Neural progenitor cell (in vitro differentiated cells): Measurements from ENCODE around the gene SNAP29. TPM values are rescaled to one million over a fixed set of nuclear protein-coding genes. Genes with fewer than 3 reads are reported as not detected.
"Not testable (repeated sequence)": the region's sequence is repeated elsewhere in the genome, so short reads cannot be mapped to it uniquely, and the experiment has no call there.

Source experiments
- DNase-seq: peaks from one replicate; pipeline ENCODE4 v3.0.0-alpha.2; 2016; ENCODE audit warnings: low spot score
- H2AFZ ChIP-seq: fragments of 200-600 bp; sonication (generic); replicated peaks from 2 replicates; pipeline ENCODE4 v1.6.1; 2016; ENCODE audit warnings: antibody characterized with exemption
- H3F3A ChIP-seq: fragments of 200-600 bp; sonication (generic); 2 replicates; pipeline ENCODE4 v1.6.1; 2016; ENCODE audit warnings: antibody characterized with exemption, low read depth
- H3K27ac ChIP-seq: fragments of 200-600 bp; sonication (generic); 2 replicates; pipeline ENCODE4 v1.5.1; 2016; ENCODE audit warnings: mild to moderate bottlenecking
- H3K27me3 ChIP-seq: fragments of 200-600 bp; sonication (generic); 2 replicates; pipeline ENCODE4 v1.6.1; 2016; ENCODE audit warnings: mild to moderate bottlenecking, moderate library complexity
- H3K36me3 ChIP-seq: fragments of 200-600 bp; sonication (generic); 2 replicates; pipeline ENCODE4 v1.5.1; 2016
- H3K4me1 ChIP-seq: fragments of 200-600 bp; sonication (generic); 2 replicates; pipeline ENCODE4 v1.6.1; 2016; ENCODE audit warnings: mixed run types
- H3K4me2 ChIP-seq: fragments of 200-600 bp; sonication (generic); 2 replicates; pipeline ENCODE4 v1.6.1; 2016
- H3K4me3 ChIP-seq: fragments of 200-600 bp; sonication (generic); 2 replicates; pipeline ENCODE4 v1.5.1; 2016
- H3K79me2 ChIP-seq: fragments of 200-600 bp; sonication (generic); 2 replicates; pipeline ENCODE4 v1.6.1; 2016; ENCODE audit warnings: low read depth
- H3K9ac ChIP-seq: fragments of 200-600 bp; sonication (generic); 2 replicates; pipeline ENCODE4 v1.6.1; 2016
- H3K9me3 ChIP-seq: fragments of 200-600 bp; sonication (generic); 2 replicates; pipeline ENCODE4 v1.5.1; 2016; ENCODE audit warnings: low read depth
- H4K20me1 ChIP-seq: fragments of 200-600 bp; sonication (generic); 2 replicates; pipeline ENCODE4 v1.6.1; 2016; ENCODE audit warnings: low read depth
- H3K27ac Mint-ChIP-seq: 3 replicates; pipeline ENCODE4 v1.8.0; 2021; ENCODE audit warnings: mixed read lengths
- H3K27me3 Mint-ChIP-seq: 2 replicates; pipeline ENCODE4 v1.8.0; 2022; ENCODE audit warnings: low read depth, mild to moderate bottlenecking, inconsistent platforms, moderate library complexity, mixed read lengths; ENCODE audit not compliant: insufficient read depth
- H3K36me3 Mint-ChIP-seq: 3 replicates; pipeline ENCODE4 v1.8.0; 2021; ENCODE audit warnings: mixed read lengths
- H3K4me1 Mint-ChIP-seq: 3 replicates; pipeline ENCODE4 v1.8.0; 2021; ENCODE audit warnings: mixed read lengths
- H3K4me3 Mint-ChIP-seq: 3 replicates; pipeline ENCODE4 v1.8.0; 2021; ENCODE audit warnings: mild to moderate bottlenecking, moderate library complexity, mixed read lengths
- H3K9me3 Mint-ChIP-seq: 3 replicates; pipeline ENCODE4 v1.8.0; 2020; ENCODE audit warnings: mixed read lengths
- CTCF ChIP-seq: fragments of 200-600 bp; sonication (generic); IDR thresholded peaks from 2 replicates; pipeline ENCODE4 v1.5.1; 2017; ENCODE audit warnings: antibody characterized with exemption, mild to moderate bottlenecking
- EZH2 ChIP-seq: fragments of 200-600 bp; sonication (generic); IDR thresholded peaks from 2 replicates; pipeline ENCODE4 v1.6.1; 2017; ENCODE audit warnings: antibody characterized with exemption, mild to moderate bottlenecking, moderate library complexity
- EZH2phosphoT487 ChIP-seq: fragments of 200-600 bp; sonication (generic); IDR thresholded peaks from 2 replicates; pipeline ENCODE4 v1.6.1; 2017; ENCODE audit warnings: antibody characterized with exemption
- total RNA-seq: library from RNA; depleted of rRNA; stranded (reverse); fragments of >200 nt; gene quantifications from 2 replicates; pipeline ENCODE4 v1.2.3, GENCODE V29; 2015; ENCODE audit warnings: low replicate concordance

The SNAP29 gene
- total RNA-seq, 1 donor from 2014 or later, result 5.6 TPM

- H3K4me1 ChIP-seq, result no peaks in the 10 kb centered on the region
- Mint-ChIP-seq H3K4me3 (no peak overlapping the region), H3K36me3 (peaks cover 49% of the 10 kb centered on the region), H3K4me1 (peaks cover 14% of the 10 kb centered on the region), H3K27me3 (peaks cover 3% of the 10 kb centered on the region), H3K27ac (no peak overlapping the region), H3K9me3 (no peaks in the 10 kb centered on the region)
- no peak overlapping the region for H3K27ac ChIP-seq
- peaks cover 16% of the 10 kb centered on the region for H3K36me3 ChIP-seq
- peaks cover 98% of the 10 kb centered on the region for H4K20me1 ChIP-seq
- no peaks in the 10 kb centered on the region for H3K27me3 ChIP-seq
- no peaks in the 10 kb centered on the region for H3K9me3 ChIP-seq
- H3K79me2 ChIP-seq, result peaks cover 100% of the 10 kb centered on the region
- H2AFZ ChIP-seq, result no peak overlapping the region
- H3F3A ChIP-seq, result peaks cover 6% of the 10 kb centered on the region
- no peak for DNase-seq
- no peak for TF ChIP-seq EZH2phosphoT487
- TF ChIP-seq CTCF, result no peak
- TF ChIP-seq EZH2, result no peak
- H3K4me2 ChIP-seq, result no peak overlapping the region
- no peak overlapping the region for H3K9ac ChIP-seq
- no peak overlapping the region for H3K4me3 ChIP-seq
These were observed 78.4 kb downstream of the SNAP29 start for GRCh38 chr22:20937031-20937793.

GRCh38 chr22:20937794-20938671 lies 79.2 kb downstream of the SNAP29 start:
- Mint-ChIP-seq H3K27ac (no peak overlapping the region), H3K4me1 (peaks cover 14% of the 10 kb centered on the region), H3K27me3 (peaks cover 3% of the 10 kb centered on the region), H3K9me3 (no peaks in the 10 kb centered on the region), H3K36me3 (peaks cover 50% of the 10 kb centered on the region), H3K4me3 (no peak overlapping the region)
- no peaks in the 10 kb centered on the region for H3K9me3 ChIP-seq
- H4K20me1 ChIP-seq, result peaks cover 98% of the 10 kb centered on the region
- no peak overlapping the region for H3K27ac ChIP-seq
- TF ChIP-seq EZH2phosphoT487 (no peak), CTCF (no peak), EZH2 (no peak)
- H2AFZ ChIP-seq, result no peak overlapping the region
- H3K4me3 ChIP-seq, result no peak overlapping the region
- H3K27me3 ChIP-seq, result no peaks in the 10 kb centered on the region
- peaks cover 16% of the 10 kb centered on the region for H3K36me3 ChIP-seq
- no peak overlapping the region for H3K9ac ChIP-seq
- H3K79me2 ChIP-seq, result peaks cover 100% of the 10 kb centered on the region
- no peaks in the 10 kb centered on the region for H3K4me1 ChIP-seq
- H3F3A ChIP-seq, result peaks cover 6% of the 10 kb centered on the region
- H3K4me2 ChIP-seq, result no peak overlapping the region
- no peak for DNase-seq

GRCh38 chr22:20939457-20940185 lies 80.8 kb downstream of the SNAP29 start:
- not testable (repeated sequence) for H3K4me1 ChIP-seq, H3K4me3 Mint-ChIP-seq, DNase-seq, H3K27me3 ChIP-seq, H3K4me2 ChIP-seq, H3K4me3 ChIP-seq, H2AFZ ChIP-seq, H3K9me3 ChIP-seq, H3K27me3 Mint-ChIP-seq, H3K9ac ChIP-seq, H3K36me3 ChIP-seq, H3K9me3 Mint-ChIP-seq, H3K27ac Mint-ChIP-seq
- Mint-ChIP-seq H3K4me1 (peaks cover 14% of the 10 kb centered on the region), H3K36me3 (peaks cover 49% of the 10 kb centered on the region)
- Histone ChIP-seq H3K27ac (peak overlapping the region; percentile 11), H4K20me1 (peaks cover 98% of the 10 kb centered on the region), H3K79me2 (peaks cover 100% of the 10 kb centered on the region), H3F3A (peaks cover 11% of the 10 kb centered on the region)
